SK-N-SH (cell line): ENCODE results near the gene RB1. TPM values are rescaled to one million over a fixed set of nuclear protein-coding genes. Genes with fewer than 3 reads are reported as not detected.

Source experiments
- CTCF ChIA-PET: fragments of 300-600, 350-600 bp; formaldehyde crosslinking; extraction: SDS; loops from one replicate; lab custom pipeline; 2021; lab: Yijun Ruan, JAX
- POLR2A ChIA-PET: fragments of 350-600 bp; sonication (Branson Sonifier 250); formaldehyde crosslinking; extraction: SDS; loops from one replicate; lab custom pipeline; 2020; ENCODE audit warnings: antibody characterized with exemption, inconsistent platforms; lab: Yijun Ruan, JAX
- DNase-seq: peaks from one replicate; pipeline ENCODE4 v3.0.0; 2012
- H2AFZ ChIP-seq: fragments of 200-600 bp; sonication (generic); 2 replicates; pipeline ENCODE4 v1.8.1; 2016; ENCODE audit warnings: antibody characterized with exemption, mild to moderate bottlenecking, low read depth
- H3F3A ChIP-seq: fragments of 200-600 bp; sonication (generic); replicated peaks from 2 replicates; pipeline ENCODE3; 2016; ENCODE audit warnings: antibody characterized with exemption, mild to moderate bottlenecking; ENCODE audit not compliant: insufficient read depth
- H3K27ac ChIP-seq, 2 experiments: fragments of 200-500 bp in 1 of 2; fragments of 200-600 bp in 1 of 2; sonication (Bioruptor generic) in 1 of 2; sonication (generic), shearing (Covaris generic) in 1 of 2; 2 replicates each; pipeline versions ENCODE4 v1.5.1 to v1.6.1; 2014 to 2016; ENCODE audit warnings: low read depth in 2 of 2, inconsistent platforms in 1 of 2, low read length in 1 of 2, mild to moderate bottlenecking in 1 of 2, mixed read lengths in 1 of 2
- H3K27me3 ChIP-seq: fragments of 200-600 bp; sonication (generic), shearing (Covaris generic); 2 replicates; pipeline ENCODE4 v1.6.1; 2016; ENCODE audit warnings: mixed run types; ENCODE audit not compliant: insufficient read depth
- H3K36me3 ChIP-seq, 2 experiments: fragments of 200-500 bp in 1 of 2; fragments of 200-600 bp in 1 of 2; sonication (Bioruptor generic) in 1 of 2; sonication (generic) in 1 of 2; replicated peaks in 1 of 2; 2 replicates each; pipeline versions ENCODE3 to v1.5.1; 2014 to 2016; ENCODE audit warnings: low read length in 1 of 2, mild to moderate bottlenecking in 1 of 2; ENCODE audit not compliant: insufficient read depth in 2 of 2, control insufficient read depth in 1 of 2
- H3K4me1 ChIP-seq, 2 experiments: fragments of 200-500 bp in 1 of 2; fragments of 200-600 bp in 1 of 2; sonication (Bioruptor generic) in 1 of 2; sonication (generic), shearing (Covaris generic) in 1 of 2; 2 replicates each; pipeline versions ENCODE4 v1.5.1 to v1.6.1; 2014 to 2016; ENCODE audit warnings: low read depth in 1 of 2, low read length in 1 of 2, mixed run types in 1 of 2; ENCODE audit not compliant: insufficient read depth in 2 of 2, control insufficient read depth in 1 of 2
- H3K4me2 ChIP-seq: fragments of 200-600 bp; sonication (generic), shearing (Covaris generic); 2 replicates; pipeline ENCODE4 v1.6.1; 2017; ENCODE audit warnings: mixed run types
- H3K4me3 ChIP-seq, 2 experiments: fragments of 200-500 bp in 1 of 2; fragments of 200-600 bp in 1 of 2; sonication (Bioruptor generic) in 1 of 2; sonication (generic), shearing (Covaris generic) in 1 of 2; 2 replicates each; pipeline versions ENCODE4 v1.5.1 to v1.8.1; 2014 to 2016; ENCODE audit warnings: low read depth in 2 of 2, inconsistent platforms in 1 of 2, low read length in 1 of 2, mild to moderate bottlenecking in 1 of 2, mixed read lengths in 1 of 2, moderate library complexity in 1 of 2
- H3K79me2 ChIP-seq: fragments of 200-600 bp; sonication (generic); 2 replicates; pipeline ENCODE4 v1.8.1; 2017; ENCODE audit warnings: mild to moderate bottlenecking; ENCODE audit not compliant: insufficient read depth
- H3K9ac ChIP-seq: fragments of 200-600 bp; sonication (generic); 2 replicates; pipeline ENCODE4 v1.6.1; 2017; ENCODE audit warnings: mixed run types
- H3K9me2 ChIP-seq: fragments of 200-600 bp; sonication (generic); 2 replicates; pipeline ENCODE4 v1.6.1; 2017; ENCODE audit warnings: mixed run types
- H3K9me3 ChIP-seq: fragments of 200-600 bp; sonication (generic); 2 replicates; pipeline ENCODE4 v1.6.1; 2017; ENCODE audit warnings: mixed run types, mild to moderate bottlenecking, moderate library complexity
- H4K20me1 ChIP-seq: fragments of 200-600 bp; sonication (generic); 2 replicates; pipeline ENCODE4 v1.6.1; 2017; ENCODE audit warnings: mild to moderate bottlenecking, mixed run types; ENCODE audit not compliant: insufficient read depth
- CTCF ChIP-seq: fragments of 200-600 bp; sonication (generic); IDR thresholded peaks from 2 replicates; pipeline ENCODE4 v1.6.1; 2017; ENCODE audit warnings: antibody characterized with exemption, mild to moderate bottlenecking, moderate library complexity
- EZH2phosphoT487 ChIP-seq: fragments of 200-600 bp; sonication (generic); IDR thresholded peaks from 2 replicates; pipeline ENCODE4 v1.6.1; 2017; ENCODE audit warnings: low read depth, mixed run types, mild to moderate bottlenecking, antibody characterized with exemption, moderate library complexity, borderline replicate concordance
- FOSL2 ChIP-seq: IDR thresholded peaks from 2 replicates; pipeline ENCODE4 v1.4.0; 2012; ENCODE audit warnings: low read depth, mild to moderate bottlenecking, moderate library complexity, borderline replicate concordance
- FOXM1 ChIP-seq: IDR thresholded peaks from 2 replicates; pipeline ENCODE4 v1.4.0; 2012; ENCODE audit warnings: low read depth, mild to moderate bottlenecking
- GABPA ChIP-seq: IDR thresholded peaks from 2 replicates; pipeline ENCODE4 v1.4.0; 2012; ENCODE audit warnings: low read depth, mild to moderate bottlenecking
- IRF3 ChIP-seq: fragments of 150-350 bp; IDR thresholded peaks from 2 replicates; pipeline ENCODE4 v1.6.1; 2016; ENCODE audit warnings: mild to moderate bottlenecking, low read depth, low read length
- MAX ChIP-seq: IDR thresholded peaks from 2 replicates; pipeline ENCODE4 v1.4.0; 2012; ENCODE audit warnings: low read depth
- MEF2A ChIP-seq: IDR thresholded peaks from 2 replicates; pipeline ENCODE4 v1.4.0; 2012; ENCODE audit warnings: low read depth, borderline replicate concordance
- MXI1 ChIP-seq: IDR thresholded peaks from 2 replicates; pipeline ENCODE4 v1.6.1; 2012; ENCODE audit warnings: mild to moderate bottlenecking, low read depth, low read length, improper control_type of control experiment
- NFIC ChIP-seq: IDR thresholded peaks from 2 replicates; pipeline ENCODE4 v1.4.0; 2012; ENCODE audit warnings: borderline replicate concordance
- NRF1 ChIP-seq: IDR thresholded peaks from 2 replicates; pipeline ENCODE4 v1.6.1; 2012; ENCODE audit warnings: low read depth, mild to moderate bottlenecking, low read length
- TAF1 ChIP-seq: IDR thresholded peaks from 2 replicates; pipeline ENCODE4 v1.6.1; 2012; ENCODE audit warnings: low read depth, mild to moderate bottlenecking, low read length, moderate library complexity, borderline replicate concordance
- TEAD4 ChIP-seq: IDR thresholded peaks from 2 replicates; pipeline ENCODE4 v1.4.0; 2012; ENCODE audit warnings: mild to moderate bottlenecking, borderline replicate concordance; ENCODE audit not compliant: insufficient read depth
- USF2 ChIP-seq: fragments of 150-350 bp; IDR thresholded peaks from 2 replicates; pipeline ENCODE4 v1.6.1; 2017; ENCODE audit warnings: antibody characterized with exemption, low read length, low read depth, borderline replicate concordance
- YY1 ChIP-seq: IDR thresholded peaks from 2 replicates; pipeline ENCODE4 v1.4.0; 2012; ENCODE audit warnings: low read depth, mild to moderate bottlenecking
- ZBTB33 ChIP-seq: IDR thresholded peaks from 2 replicates; pipeline ENCODE4 v1.4.0; 2012; ENCODE audit warnings: low read depth, borderline replicate concordance
- WGBS: methylation state at CpG from one replicate; pipeline ENCODE4 v1.1.6; 2017; ENCODE audit warnings: low lambda C conversion rate; 5-methylcytosine and 5-hydroxymethylcytosine counted together
- polyA plus RNA-seq, 3 experiments: library from polyadenylated mRNA; depleted of rRNA; stranded (reverse); fragments of >200 nt; gene quantifications; 2 replicates each; pipeline ENCODE4 v1.2.3, GENCODE V29; 2012

The RB1 gene
- polyA plus RNA-seq, 1 of the 3 experiments (the other 2 are of a cell fraction), result 11.5 TPM

GRCh38 chr13:48316826-48317510 is 13.4 kb downstream of the RB1 start:
- no peak for DNase-seq
- no peak overlapping the region for H3K27ac ChIP-seq
- H3K9me2 ChIP-seq, result no peaks in the 10 kb centered on the region
- H3K9me3 ChIP-seq, result peaks cover 7% of the 10 kb centered on the region; the same call in 1 of the 2 replicates
- H3K9ac ChIP-seq, result no peak overlapping the region
- 95% methylated on average over 38 of the region's 43 CpGs for WGBS
- H3K4me1 ChIP-seq, result no peaks in the 10 kb centered on the region
- POLR2A ChIA-PET, result no interaction called here
- no peak overlapping the region for H2AFZ ChIP-seq
- no peak overlapping the region for H3K4me2 ChIP-seq
- H3K27me3 ChIP-seq, result no peaks in the 10 kb centered on the region
- peaks cover 15 to 24% of the 10 kb centered on the region in 2 experiments for H3K36me3 ChIP-seq
- H3F3A ChIP-seq, result no peaks in the 10 kb centered on the region
- CTCF ChIA-PET, result interaction anchor here (1.6 kb wide), 1 partner anchor 17 kb away, joined by 6 read pairs; no protein-coding TSS in a partner anchor
- TF ChIP-seq YY1, result no peak
- no peak for TF ChIP-seq MEF2A
- no peak for TF ChIP-seq USF2
- TF ChIP-seq MXI1, result no peak
- TF ChIP-seq GABPA, result no peak
- no peak for TF ChIP-seq FOSL2
- TF ChIP-seq IRF3, result no peak
- TF ChIP-seq ZBTB33, result no peak
- no peak for TF ChIP-seq TEAD4
- TF ChIP-seq TAF1, result no peak
- TF ChIP-seq NFIC, result no peak
- TF ChIP-seq MAX, result no peak
- TF ChIP-seq NRF1, result no peak
- TF ChIP-seq EZH2phosphoT487, result no peak
- TF ChIP-seq CTCF, result no peak
- TF ChIP-seq FOXM1, result no peak
- no peak overlapping the region for H3K4me3 ChIP-seq
- no peaks in the 10 kb centered on the region for H4K20me1 ChIP-seq
- peaks cover 58% of the 10 kb centered on the region for H3K79me2 ChIP-seq
